GM23338 (cell line): ENCODE measurements around the gene CIAPIN1. TPM values are rescaled to one million over a fixed set of nuclear protein-coding genes. Genes with fewer than 3 reads are reported as not detected.
A peak's percentile ranks its signal among the peaks of the same experiment; 100 is the strongest.

Source experiments
- ATAC-seq: fragments of 200-7000 bp; cut with Tn5 transposase; 3 replicates; pipeline ENCODE4 v1.9.1; 2020
- DNase-seq: peaks from one replicate; pipeline ENCODE4 v3.0.0-alpha.2; 2015; ENCODE audit warnings: low spot score
- H2AFZ ChIP-seq: fragments of 200-600 bp; sonication (generic); 2 replicates; pipeline ENCODE4 v1.8.0; 2016; ENCODE audit warnings: antibody characterized with exemption, mild to moderate bottlenecking, moderate library complexity
- H3F3A ChIP-seq: fragments of 200-600 bp; sonication (generic); replicated peaks from 2 replicates; pipeline ENCODE4 v1.8.0; 2017; ENCODE audit warnings: antibody characterized with exemption, mixed run types, low read depth
- H3K27ac ChIP-seq: fragments of 200-600 bp; sonication (generic); 2 replicates; pipeline ENCODE4 v1.6.1; 2016; ENCODE audit warnings: low read depth
- H3K27me3 ChIP-seq: fragments of 200-600 bp; sonication (generic); 2 replicates; pipeline ENCODE4 v1.8.0; 2016; ENCODE audit warnings: mild to moderate bottlenecking, mixed run types, moderate library complexity; ENCODE audit not compliant: insufficient read depth
- H3K36me3 ChIP-seq: fragments of 200-600 bp; sonication (generic); 2 replicates; pipeline ENCODE4 v1.8.0; 2016; ENCODE audit warnings: mild to moderate bottlenecking; ENCODE audit not compliant: insufficient read depth
- H3K4me1 ChIP-seq: fragments of 200-600 bp; sonication (generic); 2 replicates; pipeline ENCODE4 v1.8.0; 2016; ENCODE audit warnings: mild to moderate bottlenecking, moderate library complexity; ENCODE audit not compliant: insufficient read depth
- H3K4me2 ChIP-seq: fragments of 200-600 bp; sonication (generic); 2 replicates; pipeline ENCODE4 v1.7.1; 2017; ENCODE audit warnings: mixed run types
- H3K4me3 ChIP-seq: fragments of 200-600 bp; sonication (generic); 2 replicates; pipeline ENCODE4 v1.6.1; 2016; ENCODE audit warnings: mixed run types
- H3K79me2 ChIP-seq: fragments of 200-600 bp; sonication (generic); replicated peaks from 2 replicates; pipeline ENCODE4 v1.8.0; 2017; ENCODE audit warnings: mild to moderate bottlenecking; ENCODE audit not compliant: insufficient read depth
- H3K9me2 ChIP-seq: fragments of 200-600 bp; sonication (generic); 2 replicates; pipeline ENCODE4 v1.8.0; 2017; ENCODE audit not compliant: insufficient read depth
- H4K20me1 ChIP-seq: fragments of 200-600 bp; sonication (generic); replicated peaks from 2 replicates; pipeline ENCODE4 v1.8.0; 2017; ENCODE audit warnings: mild to moderate bottlenecking; ENCODE audit not compliant: insufficient read depth
- H3K27ac Mint-ChIP-seq: 2 replicates; pipeline ENCODE4 v1.8.0; 2020; ENCODE audit warnings: inconsistent platforms, mild to moderate bottlenecking, moderate library complexity, mixed read lengths
- H3K27me3 Mint-ChIP-seq: 3 replicates; pipeline ENCODE4 v1.8.0; 2022; ENCODE audit warnings: low read depth, mild to moderate bottlenecking, moderate library complexity, mixed read lengths, inconsistent platforms; ENCODE audit not compliant: insufficient read depth, poor library complexity
- H3K36me3 Mint-ChIP-seq: 3 replicates; pipeline ENCODE4 v1.8.0; 2021; ENCODE audit warnings: low read depth, mild to moderate bottlenecking, inconsistent platforms, moderate library complexity, mixed read lengths
- H3K4me1 Mint-ChIP-seq: 3 replicates; pipeline ENCODE4 v1.8.0; 2020; ENCODE audit warnings: mild to moderate bottlenecking, inconsistent platforms, mixed read lengths
- H3K4me3 Mint-ChIP-seq: 3 replicates; pipeline ENCODE4 v1.8.0; 2021; ENCODE audit warnings: moderate library complexity, mild to moderate bottlenecking, inconsistent platforms, mixed read lengths
- H3K9me3 Mint-ChIP-seq: 3 replicates; pipeline ENCODE4 v1.8.0; 2020; ENCODE audit warnings: moderate library complexity, mild to moderate bottlenecking, inconsistent platforms, mixed read lengths
- CREB1 ChIP-seq: fragments of 250-450 bp; sonication (Bioruptor Pico); IDR thresholded peaks from 2 replicates; pipeline ENCODE4 v1.5.0; 2020; ENCODE audit warnings: low read depth, mild to moderate bottlenecking, moderate library complexity
- CTCF ChIP-seq, 2 experiments: fragments of 200-600 bp in 1 of 2; sonication (generic) in 1 of 2; conservative IDR thresholded peaks; 2 replicates each; pipeline versions ENCODE4 v1.5.1 to v1.6.1; 2016 to 2017; ENCODE audit warnings: antibody characterized with exemption in 2 of 2, low read depth in 2 of 2, mild to moderate bottlenecking in 2 of 2, moderate library complexity in 1 of 2
- EZH2phosphoT487 ChIP-seq: fragments of 200-600 bp; sonication (generic); IDR thresholded peaks from one replicate; pipeline ENCODE4 v1.8.1; 2018; ENCODE audit warnings: antibody characterized with exemption; ENCODE audit not compliant: unreplicated experiment
- NANOG ChIP-seq: IDR thresholded peaks from 2 replicates; pipeline ENCODE4 v1.6.1; 2016; ENCODE audit warnings: antibody characterized with exemption, borderline replicate concordance
- STAT1 ChIP-seq: IDR thresholded peaks from one replicate; pipeline ENCODE4 v1.6.1; 2016; ENCODE audit warnings: antibody characterized with exemption; ENCODE audit not compliant: unreplicated experiment
- ZNF114 ChIP-seq: fragments of 250-450 bp; sonication (Bioruptor Pico); IDR thresholded peaks from 2 replicates; pipeline ENCODE4 v1.5.0; 2020; ENCODE audit warnings: mild to moderate bottlenecking, moderate library complexity
- ZNF462 ChIP-seq: fragments of 250-450 bp; sonication (Bioruptor Pico); IDR thresholded peaks from 2 replicates; pipeline ENCODE4 v1.5.0; 2020; ENCODE audit warnings: mild to moderate bottlenecking, moderate library complexity
- polyA plus RNA-seq: library from polyadenylated mRNA; unstranded; fragments of >200 nt; fragmentation: Nextera tagmentation; extraction: Ambion mirVana; gene quantifications from 2 replicates; pipeline ENCODE4 v1.2.1, GENCODE V29; 2016
- total RNA-seq: library from RNA; depleted of rRNA; stranded (reverse); fragments of >200 nt; shearing (Covaris generic); gene quantifications from 2 replicates; pipeline ENCODE4 v1.2.3, GENCODE V29; 2014
- TF ChIP-seq, protein P1 (sequence below): IDR thresholded peaks from one replicate; pipeline ENCODE4 v1.6.1; 2018; ENCODE audit warnings: antibody characterized with exemption; ENCODE audit not compliant: unreplicated experiment

The CIAPIN1 gene
- total and polyA plus RNA-seq, 2 experiments from 2014 or later, result 36.5 to 75.4 TPM

DNA sequence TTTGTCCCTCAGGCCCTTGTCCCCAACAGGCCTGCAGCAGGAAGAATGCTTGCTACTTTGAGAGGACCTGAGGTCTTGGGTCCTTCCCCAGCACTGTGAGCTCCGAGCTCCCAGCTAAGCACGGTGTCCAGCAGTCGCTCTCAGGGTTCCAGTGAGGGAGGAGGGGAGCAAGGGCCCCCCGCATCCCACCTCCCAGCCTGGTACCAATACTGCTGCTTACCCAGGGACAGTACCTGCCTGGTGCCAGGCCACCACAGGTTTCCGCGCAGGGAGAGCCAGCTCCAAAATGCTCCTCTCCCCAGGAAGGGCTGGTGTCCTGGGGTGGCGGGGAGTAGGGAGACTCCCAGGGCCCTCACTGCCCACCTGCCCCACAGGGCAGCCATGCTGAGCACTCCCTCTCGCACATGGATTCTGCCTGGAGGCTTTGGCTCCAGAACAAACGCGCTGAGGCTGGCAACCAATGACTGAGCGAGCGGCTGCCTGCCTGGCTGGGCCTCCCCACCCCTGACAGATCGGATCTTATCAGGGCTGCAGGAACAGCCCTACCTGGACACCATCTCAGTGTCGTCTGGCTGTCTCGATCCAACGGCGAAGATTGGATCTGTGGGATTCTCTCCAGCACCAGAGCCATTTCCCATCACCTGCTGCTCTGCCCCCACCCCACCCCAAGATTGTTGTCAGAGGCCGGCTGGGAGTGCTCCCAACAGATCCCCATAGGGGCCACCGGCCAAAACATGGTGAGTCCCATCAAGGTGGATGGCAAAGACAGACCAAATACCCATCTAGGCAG, 36.7 kb upstream of the CIAPIN1 start:
- no peak for TF ChIP-seq CTCF (conservative IDR thresholded peaks at IDR 0.05; ENCODE audit: low read depth in 2 of 2)
- no peak for TF ChIP-seq ZNF462 (CRISPR knock-in tag)
- TF ChIP-seq, protein P1, sequence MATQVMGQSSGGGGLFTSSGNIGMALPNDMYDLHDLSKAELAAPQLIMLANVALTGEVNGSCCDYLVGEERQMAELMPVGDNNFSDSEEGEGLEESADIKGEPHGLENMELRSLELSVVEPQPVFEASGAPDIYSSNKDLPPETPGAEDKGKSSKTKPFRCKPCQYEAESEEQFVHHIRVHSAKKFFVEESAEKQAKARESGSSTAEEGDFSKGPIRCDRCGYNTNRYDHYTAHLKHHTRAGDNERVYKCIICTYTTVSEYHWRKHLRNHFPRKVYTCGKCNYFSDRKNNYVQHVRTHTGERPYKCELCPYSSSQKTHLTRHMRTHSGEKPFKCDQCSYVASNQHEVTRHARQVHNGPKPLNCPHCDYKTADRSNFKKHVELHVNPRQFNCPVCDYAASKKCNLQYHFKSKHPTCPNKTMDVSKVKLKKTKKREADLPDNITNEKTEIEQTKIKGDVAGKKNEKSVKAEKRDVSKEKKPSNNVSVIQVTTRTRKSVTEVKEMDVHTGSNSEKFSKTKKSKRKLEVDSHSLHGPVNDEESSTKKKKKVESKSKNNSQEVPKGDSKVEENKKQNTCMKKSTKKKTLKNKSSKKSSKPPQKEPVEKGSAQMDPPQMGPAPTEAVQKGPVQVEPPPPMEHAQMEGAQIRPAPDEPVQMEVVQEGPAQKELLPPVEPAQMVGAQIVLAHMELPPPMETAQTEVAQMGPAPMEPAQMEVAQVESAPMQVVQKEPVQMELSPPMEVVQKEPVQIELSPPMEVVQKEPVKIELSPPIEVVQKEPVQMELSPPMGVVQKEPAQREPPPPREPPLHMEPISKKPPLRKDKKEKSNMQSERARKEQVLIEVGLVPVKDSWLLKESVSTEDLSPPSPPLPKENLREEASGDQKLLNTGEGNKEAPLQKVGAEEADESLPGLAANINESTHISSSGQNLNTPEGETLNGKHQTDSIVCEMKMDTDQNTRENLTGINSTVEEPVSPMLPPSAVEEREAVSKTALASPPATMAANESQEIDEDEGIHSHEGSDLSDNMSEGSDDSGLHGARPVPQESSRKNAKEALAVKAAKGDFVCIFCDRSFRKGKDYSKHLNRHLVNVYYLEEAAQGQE, result no peak
- TF ChIP-seq NANOG, result no peak
- TF ChIP-seq CREB1 (CRISPR knock-in tag), result no peak
- TF ChIP-seq EZH2phosphoT487, result no peak
- no peak for TF ChIP-seq ZNF114 (CRISPR knock-in tag)
- no peak for TF ChIP-seq STAT1
- Mint-ChIP-seq H3K27me3 (peaks cover 24% of the 10 kb centered on the region), H3K4me1 (peaks cover 34% of the 10 kb centered on the region), H3K9me3 (peaks cover 7% of the 10 kb centered on the region; the same call in 2 of the 3 replicates), H3K36me3 (no peaks in the 10 kb centered on the region; the same call in 2 of the 3 replicates), H3K4me3 (peak overlapping the region; percentile 10; the same call in 1 of the 3 replicates), H3K27ac (no peak overlapping the region)
- Histone ChIP-seq H3K4me1 (peaks cover 26% of the 10 kb centered on the region), H3K4me2 (no peak overlapping the region), H3K36me3 (no peaks in the 10 kb centered on the region), H4K20me1 (no peaks in the 10 kb centered on the region), H3K4me3 (no peak overlapping the region), H3F3A (no peaks in the 10 kb centered on the region), H2AFZ (no peak overlapping the region), H3K27me3 (peaks cover 13% of the 10 kb centered on the region; the same call in 1 of the 2 replicates), H3K79me2 (no peaks in the 10 kb centered on the region), H3K27ac (no peak overlapping the region), H3K9me2 (no peaks in the 10 kb centered on the region)
- no peak for DNase-seq
- ATAC-seq, result no peak
